ENCODE results near the gene BMP7.

GRCh38 chr20:57237585-57237953 is 28.9 kb downstream of the BMP7 start:
- TF ChIP-seq CTCF (IDR thresholded peaks at IDR 0.05 in 8 of 11, conservative IDR thresholded peaks at IDR 0.05 in 3 of 11) (no peak), POLR2A (IDR thresholded peaks at IDR 0.05) (no peak), POLR2AphosphoS5 (IDR thresholded peaks at IDR 0.05) (no peak)

Measured in spleen (tissue), 7 donors.